Tibial nerve (tissue), 4 donors: ENCODE data around the gene PLCB2. TPM values are rescaled to one million over a fixed set of nuclear protein-coding genes. Genes with fewer than 3 reads are reported as not detected.

Source experiments
- DNase-seq, 2 donors: peaks; one replicate each; pipeline ENCODE4 v3.0.0-alpha.2; 2019; ENCODE audit warnings: low spot score in 2 of 2
- H3K27ac ChIP-seq, 4 donors: fragments of 200-600 bp; sonication (generic) in 3 of 4; one replicate each; pipeline ENCODE4 v1.5.1; 2017 to 2019; ENCODE audit warnings: mild to moderate bottlenecking in 1 of 4
- H3K27me3 ChIP-seq, 2 donors: fragments of 200-600 bp; sonication (generic) in 1 of 2; one replicate each; pipeline versions ENCODE4 v1.5.1 to v1.6.0; 2017 to 2019
- H3K36me3 ChIP-seq, 3 donors: fragments of 200-600 bp; sonication (generic); one replicate each; pipeline ENCODE4 v1.5.1; 2018 to 2019
- H3K4me1 ChIP-seq, 4 donors: fragments of 200-600 bp; sonication (generic) in 3 of 4; one replicate each; pipeline ENCODE4 v1.5.1; 2017 to 2019
- H3K4me3 ChIP-seq, 4 donors: fragments of 200-600 bp; sonication (generic) in 3 of 4; one replicate each; pipeline ENCODE4 v1.5.1; 2017 to 2019; ENCODE audit warnings: mild to moderate bottlenecking in 1 of 4, moderate library complexity in 1 of 4
- H3K9me3 ChIP-seq, 4 donors: fragments of 200-600 bp; sonication (generic) in 3 of 4; one replicate each; pipeline ENCODE4 v1.5.1; 2017 to 2019
- CTCF ChIP-seq, 5 experiments: fragments of 200-600 bp in 3 of 5; fragments of 450-650 bp in 2 of 5; sonication (generic) in 3 of 5; IDR thresholded peaks; one replicate each; pipeline ENCODE4 v1.5.1; 2016 to 2019; ENCODE audit warnings: antibody characterized with exemption in 5 of 5, mild to moderate bottlenecking in 3 of 5, moderate library complexity in 2 of 5
- EP300 ChIP-seq, 2 donors: sonication (generic); formaldehyde crosslinking; IDR thresholded peaks; one replicate each; pipeline ENCODE4 v1.6.1; 2017; ENCODE audit warnings: antibody characterized with exemption in 2 of 2, mild to moderate bottlenecking in 1 of 2
- POLR2A ChIP-seq, 2 donors: fragments of 450-650 bp; IDR thresholded peaks; one replicate each; pipeline ENCODE4 v1.6.1; 2017; ENCODE audit warnings: antibody characterized with exemption in 2 of 2, mild to moderate bottlenecking in 2 of 2, moderate library complexity in 2 of 2
- WGBS, 2 donors: methylation state at CpG; one replicate each; pipeline ENCODE4 v1.1.5; 2018; 5-methylcytosine and 5-hydroxymethylcytosine counted together
- total RNA-seq, 4 donors: library from RNA; depleted of rRNA; stranded (reverse); fragments of >200 nt; gene quantifications; one replicate each; pipeline ENCODE4 v1.1.0, GENCODE V29; 2016

The PLCB2 gene
- total RNA-seq, 4 donors from 2014 or later: 14.9 to 42.3 (median 17.0) TPM

- no peak overlapping the region for H3K4me3 ChIP-seq
- H3K36me3 ChIP-seq: no peaks in the 10 kb centered on the region
- H3K27me3 ChIP-seq: no peaks in the 10 kb centered on the region
- DNase-seq: no peak
- peak overlapping the region in 1 of 4 donors; percentile 91 for H3K27ac ChIP-seq
- no peaks in the 10 kb centered on the region for H3K9me3 ChIP-seq
- TF ChIP-seq CTCF (IDR thresholded peaks at IDR 0.05) (no peak), POLR2A (IDR thresholded peaks at IDR 0.05) (no peak), EP300 (IDR thresholded peaks at IDR 0.05) (no peak)
- peaks cover 0 to 58% (median 41%) of the 10 kb centered on the region in 4 donors for H3K4me1 ChIP-seq
- 77 to 87% methylated on average over 2 of the region's 2 CpGs for WGBS, 2 donors
Observed at GRCh38 chr15:40325700-40326099, 18.0 kb upstream of the PLCB2 start.

DNA sequence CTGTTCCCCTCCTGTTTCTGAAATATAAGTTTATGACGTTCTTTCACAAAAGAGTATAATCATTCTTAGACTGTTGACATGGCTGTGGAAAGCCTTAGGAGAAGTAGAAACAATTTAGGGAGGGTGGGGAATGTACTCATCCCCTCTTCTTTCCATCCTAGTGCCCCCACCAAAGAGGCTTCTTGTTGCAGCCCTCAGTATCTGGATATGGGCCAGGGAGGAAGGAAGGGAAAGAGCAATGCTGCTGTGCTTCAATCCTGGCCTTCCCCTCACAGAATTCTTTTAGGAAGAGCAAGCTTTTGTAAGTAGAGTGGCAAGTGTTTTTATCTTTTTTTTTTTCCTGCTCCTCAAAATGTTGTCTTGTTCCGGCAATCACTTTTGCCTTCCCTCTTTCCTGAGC, 17.5 kb upstream of the PLCB2 start:
- Histone ChIP-seq H3K36me3 (no peaks in the 10 kb centered on the region), H3K4me3 (peak overlapping the region; percentile 76 to 91 (median 86)), H3K4me1 (peaks cover 0 to 53% (median 36%) of the 10 kb centered on the region in 4 donors), H3K9me3 (no peaks in the 10 kb centered on the region), H3K27me3 (no peaks in the 10 kb centered on the region), H3K27ac (peak overlapping the region in 1 of 4 donors; percentile 91)
- TF ChIP-seq CTCF (IDR thresholded peaks at IDR 0.05): no peak
- no peak for TF ChIP-seq POLR2A (IDR thresholded peaks at IDR 0.05)
- no peak for TF ChIP-seq EP300 (IDR thresholded peaks at IDR 0.05)
- DNase-seq: no peak
- WGBS, 2 donors: 47 to 57% methylated on average over 2 of the region's 2 CpGs

DNA sequence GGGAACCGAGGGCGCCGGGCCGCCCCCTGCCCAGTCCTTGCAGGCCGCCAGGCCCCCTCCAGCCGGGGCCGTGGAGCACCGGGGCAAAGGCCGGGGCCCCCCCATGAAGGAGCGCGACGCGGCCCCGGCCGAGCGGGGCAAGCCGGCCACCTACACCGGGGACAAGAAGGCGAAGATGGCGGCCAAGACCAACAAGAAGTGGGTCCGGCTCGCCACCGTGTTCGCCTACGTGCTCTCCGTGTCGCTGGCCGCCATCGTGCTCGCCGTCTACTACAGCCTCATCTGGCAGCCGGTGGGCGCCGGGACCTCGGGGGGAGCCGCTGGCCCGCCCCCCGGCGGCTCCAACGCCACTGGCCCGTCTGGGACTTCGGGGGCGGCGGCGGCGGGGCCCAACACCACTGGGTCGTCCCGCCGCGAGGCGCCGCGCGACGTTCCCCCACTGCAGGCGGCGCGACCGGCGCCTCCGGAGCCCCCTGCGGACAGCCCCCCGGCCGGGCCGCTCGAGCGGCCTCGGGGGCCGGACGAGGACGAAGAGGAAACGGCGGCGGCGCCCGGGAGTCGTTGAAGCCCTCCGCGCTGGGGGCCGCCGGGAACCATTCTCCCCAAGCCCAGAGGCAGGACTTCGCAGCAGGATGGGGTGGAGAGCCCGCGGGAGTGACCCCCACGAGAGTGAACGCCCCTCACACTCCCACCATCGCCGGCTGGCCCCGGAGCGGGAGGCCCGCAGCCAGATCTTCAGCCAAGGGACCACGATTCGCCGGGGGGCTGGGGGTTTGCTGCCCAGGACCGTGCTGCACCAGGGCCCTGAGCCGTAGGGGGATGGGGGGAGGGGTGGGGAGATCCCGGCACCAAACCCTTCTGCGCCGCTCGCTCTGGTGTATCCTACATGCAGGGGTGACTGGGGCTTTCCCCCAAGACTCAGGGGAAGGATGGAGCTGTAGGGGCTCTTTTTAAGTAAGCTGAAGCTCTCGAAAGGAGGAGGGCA, 16.5 kb upstream of the PLCB2 start:
- Histone ChIP-seq H3K9me3 (no peaks in the 10 kb centered on the region), H3K27ac (peak overlapping the region; percentile 37 to 91 (median 86)), H3K4me3 (peak overlapping the region; percentile 76 to 91 (median 86)), H3K4me1 (peaks cover 0 to 49% (median 30%) of the 10 kb centered on the region in 4 donors), H3K27me3 (no peaks in the 10 kb centered on the region), H3K36me3 (no peaks in the 10 kb centered on the region)
- 2 to 3% methylated on average over 34 to 76 of the region's 101 CpGs for WGBS, 2 donors
- TF ChIP-seq CTCF (IDR thresholded peaks at IDR 0.05): no peak
- no peak for TF ChIP-seq POLR2A (IDR thresholded peaks at IDR 0.05)
- TF ChIP-seq EP300 (IDR thresholded peaks at IDR 0.05): peak in 1 of 2 donors; percentile 18
- no peak for DNase-seq

DNA sequence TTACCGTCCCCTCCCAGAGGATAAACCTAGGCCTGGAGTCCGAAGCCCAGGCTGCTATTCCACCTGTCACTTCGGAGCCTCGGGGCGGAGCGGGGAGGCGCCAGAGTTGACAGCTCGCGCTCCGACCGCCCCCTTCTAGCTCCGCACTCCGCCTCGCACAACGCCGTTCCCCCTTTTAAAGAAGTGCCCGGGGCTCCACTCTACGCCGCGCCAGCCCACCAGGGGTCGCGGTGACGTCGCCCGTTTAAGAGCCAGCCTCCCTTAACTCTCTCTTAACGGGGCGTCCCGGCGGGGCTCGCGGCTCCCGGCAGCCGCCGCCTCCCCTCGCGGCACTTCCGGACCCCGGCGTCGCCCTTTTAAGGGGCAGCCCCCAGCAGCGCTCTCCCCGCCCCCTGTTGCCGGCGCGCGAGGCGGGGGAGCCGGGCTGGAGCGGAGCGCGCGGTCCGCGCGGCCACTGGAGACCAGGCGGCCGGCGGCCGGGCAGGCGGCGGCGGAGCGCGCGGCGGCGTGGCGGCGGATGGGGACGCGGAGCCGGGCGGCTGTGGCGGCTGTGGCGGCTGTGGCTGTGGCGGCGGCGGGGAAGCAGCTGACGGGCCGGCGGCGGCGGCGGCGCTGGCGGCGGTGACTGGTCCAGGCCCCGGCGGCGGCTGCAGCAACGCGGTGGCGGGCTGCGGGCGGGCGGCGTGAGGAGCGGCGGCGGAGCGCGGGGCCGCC, 15.7 kb upstream of the PLCB2 start, which contains the start of gene INAFM2:
INAFM2 (plus strand) TSS at position 454 of the 714 bp plus-strand sequence. CDS start 364 bp downstream, outside the sequence.
- Histone ChIP-seq H3K4me1 (peaks cover 0 to 46% (median 27%) of the 10 kb centered on the region in 4 donors), H3K27me3 (no peaks in the 10 kb centered on the region), H3K4me3 (peak within 1 kb of the TSS; percentile 76 to 91 (median 86)), H3K36me3 (no peaks in the 10 kb centered on the region), H3K27ac (peak within 1 kb of the TSS; percentile 55 to 91 (median 86)), H3K9me3 (no peaks in the 10 kb centered on the region)
- peak; percentile 62 to 70 for DNase-seq
- WGBS, 2 donors: 0 to 2% methylated on average over 27 to 79 of the region's 103 CpGs
- peak in 1 of 2 donors; percentile 70 for TF ChIP-seq EP300 (IDR thresholded peaks at IDR 0.05)
- peak; percentile 33 to 52 for TF ChIP-seq POLR2A (IDR thresholded peaks at IDR 0.05)
- peak; percentile 61 to 89 (median 64) for TF ChIP-seq CTCF (IDR thresholded peaks at IDR 0.05)
